Motor neuron (in vitro differentiated cells): ENCODE results near the gene ARRB1. TPM values are rescaled to one million over a fixed set of nuclear protein-coding genes. Genes with fewer than 3 reads are reported as not detected.

ENCODE experiments used
- ATAC-seq, 8 experiments: fragments of 200-7000 bp; cut with Tn5 transposase; replicated peaks in 6 of 8; 2 replicates each; pipeline ENCODE4 v1.8.0; 2021; ENCODE audit warnings: mild to moderate bottlenecking in 8 of 8, moderate library complexity in 8 of 8
- H3K27ac ChIP-seq, 2 donors: fragments of 250-450 bp; sonication (Bioruptor Pico); 2 replicates each; pipeline ENCODE4 v1.9.0; 2021; ENCODE audit warnings: antibody characterized with exemption in 2 of 2, mild to moderate bottlenecking in 2 of 2, moderate library complexity in 1 of 2
- H3K4me1 ChIP-seq, 2 donors: fragments of 250-450 bp; sonication (Bioruptor Pico); replicated peaks in 1 of 2; 2 replicates each; pipeline ENCODE4 v1.6.1; 2021; ENCODE audit warnings: antibody characterized with exemption in 2 of 2, mild to moderate bottlenecking in 2 of 2, moderate library complexity in 1 of 2
- H3K4me3 ChIP-seq, 5 donors: fragments of 250-450 bp; sonication (Bioruptor Pico); 2 replicates each; pipeline ENCODE4 v1.9.0; 2021; ENCODE audit warnings: antibody characterized with exemption in 5 of 5, mild to moderate bottlenecking in 5 of 5, moderate library complexity in 4 of 5
- WGBS, 10 experiments: fragments of 450-650 bp; shearing (Covaris generic); methylation state at CpG; one replicate each; pipeline ENCODE4 v1.0.0; 2022; 5-methylcytosine and 5-hydroxymethylcytosine counted together
- in situ Hi-C, 9 experiments: fragments of 400-800 bp; cut with MboI; loops; one replicate each; pipeline ENCODE4 v1.15.0; 2021; ENCODE audit warnings: low sequenced_read_pairs in 9 of 9, low pct_unique_long_range_greater_than_20kb in 2 of 9; ENCODE audit not compliant: unreplicated experiment in 9 of 9
- total RNA-seq, 8 experiments: library from RNA; unstranded; fragments of 300-600 nt; gene quantifications; 2 replicates each; pipeline versions ENCODE4 v1.2.3 to v1.2.4, GENCODE V29; 2022

The ARRB1 gene
- total RNA-seq, 8 experiments from 2014 or later = 5.6 to 20.3 (median 14.0) TPM

DNA sequence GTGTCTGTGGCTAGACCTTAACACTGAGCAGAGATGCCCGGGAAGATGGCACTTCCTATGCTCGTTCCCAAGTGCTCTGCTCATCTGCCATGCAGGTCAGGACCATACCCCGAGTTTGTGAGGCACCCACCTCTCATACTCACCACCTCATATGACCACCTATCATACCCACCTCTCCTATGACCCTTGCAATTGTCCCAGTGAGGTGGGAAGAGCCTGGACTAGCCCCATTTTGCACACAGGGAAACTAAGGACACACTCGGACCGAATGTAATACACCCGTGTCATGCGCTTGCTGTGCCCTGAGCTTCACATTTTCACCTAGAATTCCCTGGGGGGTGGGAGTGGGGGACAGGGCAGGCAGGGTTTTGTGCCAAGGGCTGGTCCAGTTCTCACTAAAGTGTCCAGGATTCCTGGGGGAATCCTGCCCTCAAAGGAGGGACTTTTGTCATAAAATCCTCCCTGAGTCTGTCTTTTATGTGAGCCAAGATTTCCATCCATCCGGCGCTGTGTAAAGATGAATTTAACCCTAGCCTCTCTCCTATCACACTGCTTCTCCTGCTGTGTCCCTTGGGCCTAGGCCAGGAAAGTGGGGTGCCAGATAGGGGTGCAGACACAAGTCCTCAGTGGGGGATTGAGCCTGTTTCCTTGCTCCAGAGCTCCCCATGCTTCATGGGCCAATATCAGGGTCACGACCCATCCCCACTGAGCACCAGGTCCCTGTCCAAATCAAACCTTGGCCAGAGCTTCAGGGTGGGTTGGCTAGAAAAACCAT is 90.9 kb downstream of the ARRB1 start:
- WGBS, 10 experiments = 18 to 90% (median 60%) methylated on average over 1 to 3 of the region's 10 CpGs; no CpG with 5 or more reads in 4 of the 10 experiments
- H3K27ac ChIP-seq = no peak overlapping the region
- peak in 2 of 8 experiments; percentile 4 to 12 for ATAC-seq
- peaks cover 0 to 3% of the 10 kb centered on the region in 2 donors for H3K4me1 ChIP-seq
- H3K4me3 ChIP-seq = no peak overlapping the region
- in situ Hi-C loops = no loop called here

- Histone ChIP-seq H3K4me3 (no peak overlapping the region), H3K4me1 (no peaks in the 10 kb centered on the region), H3K27ac (no peak overlapping the region)
- ATAC-seq = no peak
- in situ Hi-C loops = loop anchor here in 1 of 9 experiments (10.0 kb wide), 1 partner anchor 320 kb away; no protein-coding TSS in a partner anchor
Observed at GRCh38 chr11:75254326-75254725, 97.1 kb downstream of the ARRB1 start.

DNA sequence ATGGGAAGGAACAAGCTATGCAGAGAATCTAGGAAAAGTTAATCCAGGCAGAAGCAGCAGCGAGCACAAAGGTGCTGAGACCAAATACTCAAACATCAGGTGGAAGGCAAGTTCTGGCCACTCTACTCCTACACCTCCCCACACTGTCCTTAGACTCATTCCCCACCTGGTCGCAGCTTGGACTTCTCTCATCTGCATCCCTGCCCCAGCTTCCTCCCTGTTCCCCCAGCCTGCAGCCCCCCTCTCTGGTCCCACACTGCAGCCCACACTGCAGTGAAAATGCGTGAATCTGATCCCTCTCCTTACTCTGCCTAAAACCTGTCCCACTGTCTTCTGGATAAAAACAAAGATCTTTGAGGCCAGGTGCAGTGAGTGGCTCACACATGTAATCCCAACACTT is 101.8 kb downstream of the ARRB1 start:
- Histone ChIP-seq H3K4me3 (no peak overlapping the region), H3K4me1 (peaks cover 9 to 12% of the 10 kb centered on the region in 2 donors), H3K27ac (no peak overlapping the region)
- 60 to 83% methylated on average over 1 of the region's 3 CpGs; no CpG with 5 or more reads in 8 of the 10 experiments for WGBS, 10 experiments
- in situ Hi-C loops = loop anchor here (10.0 to 25.0 kb wide), 6 partner anchors 105 to 315 kb away; partner anchors contain the start of genes SPCS2 (in 2 of the 9) and XRRA1 (in 2 of the 9)
- ATAC-seq = no peak

GRCh38 chr11:75248924-75249256 is 102.6 kb downstream of the ARRB1 start:
- H3K4me1 ChIP-seq = peaks cover 9 to 12% of the 10 kb centered on the region in 2 donors
- no peak overlapping the region for H3K27ac ChIP-seq
- H3K4me3 ChIP-seq = no peak overlapping the region
- peak in 2 of 8 experiments; percentile 2 to 5 for ATAC-seq
- in situ Hi-C loops = loop anchor here (10.0 to 25.0 kb wide), 5 partner anchors 104 to 312 kb away; partner anchors contain the start of genes SPCS2 (in 2 of the 9) and XRRA1 (in 2 of the 9)
- WGBS, 10 experiments = 20 to 68% (median 32%) methylated on average over 1 to 10 of the region's 11 CpGs

- WGBS, 10 experiments = 50 to 100% (median 74%) methylated on average over 1 to 4 of the region's 11 CpGs; no CpG with 5 or more reads in 6 of the 10 experiments
- Histone ChIP-seq H3K4me1 (peaks cover 9 to 12% of the 10 kb centered on the region in 2 donors), H3K27ac (no peak overlapping the region), H3K4me3 (no peak overlapping the region)
- ATAC-seq = peak in 2 of 8 experiments; percentile 1 to 22
- in situ Hi-C loops = loop anchor here (10.0 to 25.0 kb wide), 5 partner anchors 102 to 310 kb away; partner anchors contain the start of genes SPCS2 (in 2 of the 9) and XRRA1 (in 2 of the 9)
Observed at GRCh38 chr11:75246671-75247350, 104.7 kb downstream of the ARRB1 start.

GRCh38 chr11:75246006-75246670 is 105.3 kb downstream of the ARRB1 start:
- peaks cover 9 to 12% of the 10 kb centered on the region in 2 donors for H3K4me1 ChIP-seq
- ATAC-seq = peak in 2 of 8 experiments; percentile 19 to 21
- WGBS, 10 experiments = 10 to 67% (median 29%) methylated on average over 1 to 3 of the region's 7 CpGs; no CpG with 5 or more reads in 3 of the 10 experiments
- H3K27ac ChIP-seq = no peak overlapping the region
- no peak overlapping the region for H3K4me3 ChIP-seq
- in situ Hi-C loops = loop anchor here (10.0 to 25.0 kb wide), 5 partner anchors 101 to 309 kb away; partner anchors contain the start of genes SPCS2 (in 2 of the 9) and XRRA1 (in 2 of the 9)

DNA sequence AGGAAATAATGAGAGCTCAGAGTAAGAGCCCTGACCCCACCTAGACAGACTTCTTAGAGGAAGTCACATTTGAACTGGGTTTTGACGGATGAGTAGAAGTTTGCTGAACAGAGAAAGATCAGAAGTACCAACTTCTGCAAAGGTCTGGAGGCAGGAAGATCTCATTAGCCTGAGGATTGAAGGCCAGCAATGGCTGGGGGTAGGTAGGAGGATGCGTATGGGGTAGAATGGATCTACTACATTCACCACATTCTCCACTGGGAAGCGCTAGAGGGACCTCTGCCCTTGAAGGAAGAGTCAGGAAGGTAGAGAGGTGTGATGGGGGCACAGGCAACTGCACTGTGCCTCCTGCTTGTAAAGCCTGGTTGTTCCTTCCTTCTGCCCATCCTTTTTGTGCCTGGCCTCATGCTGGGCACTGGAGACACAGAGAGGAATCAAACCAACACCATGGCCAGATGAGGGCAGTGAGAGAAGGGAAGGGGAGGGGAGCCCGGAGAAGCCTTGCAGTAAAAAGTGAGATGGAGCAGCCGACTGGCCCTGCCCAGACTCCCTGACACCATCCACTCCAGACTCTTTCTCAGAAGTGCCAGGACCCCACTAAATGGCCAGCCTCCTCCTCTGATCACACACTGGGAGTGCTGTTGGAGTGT is 106.0 kb downstream of the ARRB1 start:
- in situ Hi-C loops = loop anchor here (10.0 to 25.0 kb wide), 5 partner anchors 101 to 308 kb away; partner anchors contain the start of genes SPCS2 (in 2 of the 9) and XRRA1 (in 2 of the 9)
- ATAC-seq = no peak
- H3K4me1 ChIP-seq = peaks cover 9 to 12% of the 10 kb centered on the region in 2 donors
- WGBS, 10 experiments = 60 to 100% (median 74%) methylated on average over 1 to 3 of the region's 5 CpGs; no CpG with 5 or more reads in 5 of the 10 experiments
- no peak overlapping the region for H3K27ac ChIP-seq
- H3K4me3 ChIP-seq = no peak overlapping the region

DNA sequence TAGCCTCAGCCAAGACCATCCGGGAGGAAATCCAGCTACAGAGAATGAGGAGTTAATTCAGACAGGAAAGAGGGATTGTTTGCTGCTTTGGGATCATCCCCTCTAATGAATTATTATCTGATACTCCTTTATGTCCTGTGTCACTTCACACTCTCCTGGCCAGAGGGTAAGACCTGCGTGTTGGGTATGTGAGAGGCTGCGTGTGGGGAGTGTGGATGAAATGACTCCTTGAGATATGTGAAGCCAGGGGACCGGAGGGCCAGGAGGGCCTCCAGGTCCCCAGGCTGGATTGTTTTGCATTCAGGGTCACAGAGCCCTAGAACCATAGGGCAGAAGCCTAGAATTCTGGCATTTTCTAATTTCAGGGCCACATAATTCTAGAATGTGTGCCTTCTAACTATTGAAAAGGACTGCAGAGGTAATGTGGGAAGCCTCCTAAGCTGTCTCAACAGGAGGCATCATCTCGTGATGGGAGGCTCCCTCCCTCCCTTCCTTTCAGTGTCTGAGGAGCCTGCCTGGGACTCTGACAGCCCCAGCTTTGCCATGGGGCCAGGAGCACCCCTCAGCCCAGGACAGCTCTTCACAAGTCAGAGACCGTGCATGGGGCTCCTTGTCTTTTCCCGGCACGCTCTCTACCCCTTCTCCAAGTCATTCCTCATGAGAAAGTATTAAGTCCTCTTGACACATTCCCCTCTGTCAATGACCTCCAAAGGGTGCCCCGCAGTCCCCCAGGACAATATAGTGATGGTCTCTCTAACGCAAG is 107.2 kb downstream of the ARRB1 start:
- no peak overlapping the region for H3K4me3 ChIP-seq
- in situ Hi-C loops = loop anchor here (10.0 to 25.0 kb wide), 5 partner anchors 99 to 307 kb away; partner anchors contain the start of genes SPCS2 (in 2 of the 9) and XRRA1 (in 2 of the 9)
- WGBS, 10 experiments = 39 to 100% (median 80%) methylated on average over 1 to 8 of the region's 10 CpGs; no CpG with 5 or more reads in 1 of the 10 experiments
- H3K4me1 ChIP-seq = peaks cover 9 to 16% of the 10 kb centered on the region in 2 donors
- H3K27ac ChIP-seq = no peak overlapping the region
- ATAC-seq = no peak

- Histone ChIP-seq H3K27ac (no peak overlapping the region), H3K4me1 (peaks cover 9 to 12% of the 10 kb centered on the region in 2 donors), H3K4me3 (no peak overlapping the region)
- no peak for ATAC-seq
- WGBS, 10 experiments = 78 to 88% (median 80%) methylated on average over 2 to 4 of the region's 16 CpGs; no CpG with 5 or more reads in 7 of the 10 experiments
- in situ Hi-C loops = loop anchor here (10.0 to 25.0 kb wide), 5 partner anchors 98 to 306 kb away; partner anchors contain the start of genes SPCS2 (in 2 of the 9) and XRRA1 (in 2 of the 9)
Observed at GRCh38 chr11:75242722-75243600, 108.5 kb downstream of the ARRB1 start.

DNA sequence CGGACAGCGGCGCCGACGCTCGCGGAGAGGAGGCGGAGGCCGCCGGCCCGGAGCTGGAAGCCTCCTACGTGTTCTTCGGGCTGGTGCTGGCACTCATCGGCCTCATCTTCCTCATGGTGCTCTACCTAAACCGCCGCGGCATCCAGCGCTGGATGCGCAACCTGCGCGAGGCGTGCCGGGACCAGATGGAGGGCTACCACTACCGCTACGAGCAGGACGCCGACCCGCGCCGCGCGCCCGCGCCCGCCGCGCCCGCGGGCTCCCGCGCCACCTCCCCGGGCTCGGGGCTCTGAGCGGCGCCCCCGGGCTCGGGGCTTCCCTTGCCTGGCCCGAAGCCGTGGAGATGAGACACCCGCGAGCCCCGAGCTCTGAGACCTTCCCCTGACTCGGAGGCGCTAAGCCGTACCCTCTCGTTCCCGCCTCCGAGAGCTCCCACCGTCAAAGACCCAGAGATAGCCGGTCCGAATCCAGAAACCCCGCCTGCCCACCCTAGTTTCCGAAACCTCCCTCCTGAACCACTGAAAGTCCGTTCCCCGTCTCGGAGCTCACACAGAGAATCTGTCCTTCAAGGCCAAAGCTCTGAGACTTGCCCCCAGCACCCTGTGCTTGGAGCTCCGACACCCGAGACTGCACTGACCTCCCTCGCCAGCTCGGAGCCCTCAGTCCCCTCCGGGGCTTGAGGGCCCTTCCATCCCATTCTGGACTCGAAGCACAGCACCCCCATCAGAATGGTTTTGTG is 109.4 kb downstream of the ARRB1 start:
- H3K4me3 ChIP-seq = peak overlapping the region; percentile 47 to 62 (median 50)
- H3K27ac ChIP-seq = peak overlapping the region; percentile 30 to 40
- ATAC-seq = peak in 5 of 8 experiments; percentile 40 to 49 (median 45)
- 0 to 23% (median 12%) methylated on average over 4 to 11 of the region's 72 CpGs; no CpG with 5 or more reads in 6 of the 10 experiments for WGBS, 10 experiments
- in situ Hi-C loops = loop anchor here (10.0 to 25.0 kb wide), 5 partner anchors 97 to 305 kb away; partner anchors contain the start of genes SPCS2 (in 2 of the 9) and XRRA1 (in 2 of the 9)
- peaks cover 9 to 12% of the 10 kb centered on the region in 2 donors for H3K4me1 ChIP-seq
